ENCODE measurements around the gene ATP10A. TPM values are rescaled to one million over a fixed set of nuclear protein-coding genes. Genes with fewer than 3 reads are reported as not detected.

The ATP10A gene
- total RNA-seq, 3 donors from 2014 or later: 2.4 to 4.5 (median 2.7) TPM

DNA sequence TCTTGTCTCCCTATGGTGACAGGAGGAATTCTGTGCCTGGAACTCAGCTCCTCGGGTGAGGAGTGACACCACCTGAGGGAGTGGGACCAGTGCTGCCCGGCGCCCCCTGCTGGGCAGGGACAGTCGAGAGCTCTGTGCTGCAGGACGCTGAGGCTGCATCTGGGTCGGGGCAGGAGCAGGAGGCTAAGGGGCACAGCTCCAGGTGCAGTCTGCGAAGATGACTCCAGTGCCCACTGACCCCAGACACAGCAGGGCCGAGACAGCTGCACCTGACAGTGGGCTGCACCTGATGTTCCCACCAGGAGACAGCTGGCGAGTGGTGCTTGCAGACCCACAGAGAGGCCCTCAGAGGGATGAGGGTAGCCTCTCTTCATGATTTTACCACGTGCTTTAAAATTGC, 152.9 kb downstream of the ATP10A start:
- intact Hi-C loops (cut with DNase I, micrococcal nuclease): no loop called here
- peak in 2 of 3 donors; percentile 60 to 64 for DNase-seq
- no peak overlapping the region for H3K4me3 ChIP-seq
- H3K9me3 ChIP-seq: peaks cover 3% of the 10 kb centered on the region
- H3K4me1 ChIP-seq (ENCODE audit: low read depth): no peaks in the 10 kb centered on the region
- peak; percentile 20 for TF ChIP-seq CTCF (IDR thresholded peaks at IDR 0.05)
- no peaks in the 10 kb centered on the region for H3K36me3 ChIP-seq (ENCODE audit: low read depth)
- ATAC-seq: peak; percentile 37

DNA sequence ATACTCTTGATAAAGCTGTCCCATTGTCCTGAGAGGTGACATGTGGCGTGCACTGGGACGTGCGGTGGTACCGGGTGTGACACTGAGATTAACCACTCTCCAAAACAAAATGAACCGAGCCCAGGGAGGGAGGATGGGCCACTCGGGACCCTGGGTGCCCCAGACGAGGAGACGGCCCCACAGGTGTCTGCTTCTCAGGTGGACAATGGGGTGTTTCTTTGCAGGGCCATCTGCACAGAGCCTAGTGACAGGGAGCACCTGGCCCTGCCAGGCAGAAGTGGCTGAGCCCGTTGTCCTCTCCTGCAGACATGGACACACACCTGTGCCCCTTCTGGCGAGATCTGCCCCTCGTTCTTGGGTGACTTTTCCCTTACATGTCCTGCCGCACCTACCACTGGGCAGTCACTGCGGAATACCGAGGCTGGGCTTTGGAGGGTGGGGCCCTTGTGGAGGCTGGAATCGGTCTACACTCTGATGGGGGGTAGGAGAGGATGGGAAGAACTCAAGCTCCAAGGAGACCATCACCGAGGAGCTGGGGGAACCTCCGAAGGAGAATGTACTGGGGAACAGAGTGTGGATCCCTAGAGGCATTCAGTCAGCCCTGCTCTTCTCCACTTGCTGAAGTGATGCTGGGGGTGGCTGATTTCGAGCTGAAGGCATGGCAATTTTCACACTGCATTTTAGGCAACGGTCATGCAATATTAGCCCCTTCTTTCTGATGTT, 153.5 kb downstream of the ATP10A start:
- no peak for ATAC-seq
- intact Hi-C loops (cut with DNase I, micrococcal nuclease): no loop called here

DNA sequence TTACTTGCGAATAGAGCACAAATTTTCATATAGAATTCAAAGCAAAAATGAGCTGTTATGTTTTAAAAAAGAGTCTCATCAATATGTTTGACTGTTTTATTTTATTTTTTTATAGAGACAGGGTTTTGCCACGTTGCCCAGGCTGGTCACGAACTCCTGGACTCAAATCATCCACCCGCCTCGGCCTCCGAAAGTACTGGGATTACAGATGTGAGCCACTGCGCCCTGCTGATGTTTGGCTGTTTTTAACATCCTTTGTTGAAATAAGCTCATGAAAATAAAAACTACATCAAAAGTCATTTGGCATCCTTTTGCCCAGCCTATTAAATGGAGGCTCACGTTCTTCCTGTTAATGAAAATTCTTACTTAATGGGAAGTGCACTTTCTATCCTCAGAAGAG, 154.7 kb downstream of the ATP10A start:
- intact Hi-C loops (cut with DNase I, micrococcal nuclease): no loop called here
- H3K9me3 ChIP-seq: peaks cover 3% of the 10 kb centered on the region
- no peak for ATAC-seq
- no peak overlapping the region for H3K4me3 ChIP-seq
- DNase-seq: no peak
- no peaks in the 10 kb centered on the region for H3K4me1 ChIP-seq (ENCODE audit: low read depth)
- no peak for TF ChIP-seq CTCF (IDR thresholded peaks at IDR 0.05)
- H3K36me3 ChIP-seq (ENCODE audit: low read depth): no peaks in the 10 kb centered on the region

More for the DNA sequence above, 153.5 kb downstream of the ATP10A start:
- H3K4me1 ChIP-seq (ENCODE audit: low read depth): no peaks in the 10 kb centered on the region
- TF ChIP-seq CTCF (IDR thresholded peaks at IDR 0.05): no peak
- H3K36me3 ChIP-seq (ENCODE audit: low read depth): no peaks in the 10 kb centered on the region
- peaks cover 3% of the 10 kb centered on the region for H3K9me3 ChIP-seq
- H3K4me3 ChIP-seq: no peak overlapping the region
- no peak for DNase-seq

GRCh38 chr15:25707656-25708365, 155.3 kb downstream of the ATP10A start:
- no peaks in the 10 kb centered on the region for H3K36me3 ChIP-seq (ENCODE audit: low read depth)
- ATAC-seq (no peak), DNase-seq (no peak)
- H3K4me3 ChIP-seq: no peak overlapping the region
- peaks cover 3% of the 10 kb centered on the region for H3K9me3 ChIP-seq
- intact Hi-C loops (cut with DNase I, micrococcal nuclease): no loop called here
- TF ChIP-seq CTCF (IDR thresholded peaks at IDR 0.05): no peak
- H3K4me1 ChIP-seq (ENCODE audit: low read depth): no peaks in the 10 kb centered on the region

DNA sequence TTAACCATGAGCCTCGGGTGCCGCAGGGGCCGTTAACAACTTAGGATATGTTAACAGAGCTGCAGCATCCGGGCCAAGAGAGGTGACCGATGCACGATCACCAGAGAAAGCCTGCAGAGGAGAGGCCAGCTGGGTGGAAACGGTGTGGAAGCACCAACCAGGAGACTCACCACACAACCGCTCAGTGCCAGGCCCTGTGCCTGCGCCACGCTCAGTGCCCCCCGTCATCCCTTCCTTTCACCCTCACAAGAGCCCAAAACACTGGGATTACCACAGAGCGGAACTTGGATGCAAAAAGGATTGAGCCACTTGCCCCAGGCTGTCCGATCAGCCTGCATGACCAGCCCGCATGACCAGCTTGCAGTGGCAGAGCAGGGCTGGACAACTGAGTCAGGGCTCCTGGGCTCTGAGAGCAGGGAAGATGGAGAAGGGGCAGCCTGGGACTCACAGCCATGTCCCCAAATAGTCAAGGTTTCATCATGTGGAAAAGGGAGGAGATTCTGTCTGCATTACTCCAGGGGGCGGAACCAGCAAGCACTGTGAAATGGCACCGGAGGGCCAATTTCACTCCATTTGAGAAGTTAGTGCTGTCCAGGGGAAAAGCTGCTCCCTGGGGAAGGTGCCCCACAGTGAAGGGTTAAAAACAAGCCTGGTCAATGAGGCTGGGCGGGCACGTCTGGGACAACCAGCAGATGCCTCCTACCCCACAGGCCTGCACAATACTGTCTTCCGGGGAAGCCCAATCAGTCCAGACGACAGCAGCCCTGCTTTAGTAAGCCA, 156.8 kb downstream of the ATP10A start:
- no peak for DNase-seq

More for the DNA sequence above, 156.8 kb downstream of the ATP10A start:
- no peaks in the 10 kb centered on the region for H3K36me3 ChIP-seq (ENCODE audit: low read depth)
- no peak overlapping the region for H3K4me3 ChIP-seq
- peaks cover 9% of the 10 kb centered on the region for H3K9me3 ChIP-seq
- no peak for TF ChIP-seq CTCF (IDR thresholded peaks at IDR 0.05)
- intact Hi-C loops (cut with DNase I, micrococcal nuclease): no loop called here
- H3K4me1 ChIP-seq (ENCODE audit: low read depth): no peaks in the 10 kb centered on the region
- no peak for ATAC-seq
